ENCODE measurements around the gene SH3D19. TPM values are rescaled to one million over a fixed set of nuclear protein-coding genes. Genes with fewer than 3 reads are reported as not detected.
"Not testable (repeated sequence)": the region's sequence is repeated elsewhere in the genome, so short reads cannot be mapped to it uniquely, and the experiment has no call there.

SH3D19 gene
- total and polyA plus RNA-seq, 3 donors from 2014 or later: 40.6 to 58.6 (median 49.9) TPM

GRCh38 chr4:151139814-151140213 lies 185.6 kb downstream of the SH3D19 start:
- Histone ChIP-seq H3K36me3 (ENCODE audit: low read depth, missing control alignments) (no peaks in the 10 kb centered on the region), H3K27ac (peak overlapping the region; percentile 39 to 60), H3K9me3 (no peaks in the 10 kb centered on the region), H3K27me3 (no peaks in the 10 kb centered on the region), H3K4me1 (peaks cover 8% of the 10 kb centered on the region), H3K4me3 (no peak overlapping the region)
- no peak for DNase-seq
- no peak for TF ChIP-seq POLR2A (IDR thresholded peaks at IDR 0.05)
- TF ChIP-seq CTCF (IDR thresholded peaks at IDR 0.05): no peak
- intact Hi-C loops (cut with DNase I; ENCODE audit: low total_unique reads): no loop called here
- WGBS, 2 donors: 26 to 53% methylated on average over 1 of the region's 1 CpG

GRCh38 chr4:151136048-151136447 lies 189.4 kb downstream of the SH3D19 start:
- H3K27me3 ChIP-seq; H3K36me3 ChIP-seq (ENCODE audit: low read depth, missing control alignments); H3K27ac ChIP-seq; H3K4me3 ChIP-seq; DNase-seq; H3K4me1 ChIP-seq; intact Hi-C loops (cut with DNase I; ENCODE audit: low total_unique reads); H3K9me3 ChIP-seq: not testable (repeated sequence)
- WGBS, 2 donors: 94 to 97% methylated on average over 3 of the region's 3 CpGs

- Histone ChIP-seq H3K36me3 (ENCODE audit: low read depth, missing control alignments) (no peaks in the 10 kb centered on the region), H3K4me3 (no peak overlapping the region), H3K9me3 (no peaks in the 10 kb centered on the region), H3K27ac (no peak overlapping the region), H3K4me1 (no peaks in the 10 kb centered on the region), H3K27me3 (no peaks in the 10 kb centered on the region)
- 51 to 57% methylated on average over 5 of the region's 5 CpGs for WGBS, 2 donors
- no peak for DNase-seq
- TF ChIP-seq POLR2A (IDR thresholded peaks at IDR 0.05) (no peak), CTCF (IDR thresholded peaks at IDR 0.05) (no peak)
- intact Hi-C loops (cut with DNase I; ENCODE audit: low total_unique reads): no loop called here
Measured at GRCh38 chr4:151133311-151133710, 192.1 kb downstream of the SH3D19 start.

GRCh38 chr4:151129796-151130195 lies 195.6 kb downstream of the SH3D19 start:
- no peaks in the 10 kb centered on the region for H3K36me3 ChIP-seq (ENCODE audit: low read depth, missing control alignments)
- WGBS, 2 donors: 84 to 90% methylated on average over 1 of the region's 1 CpG

GRCh38 chr4:151117371-151117962 lies 207.9 kb downstream of the SH3D19 start:
- no peak for TF ChIP-seq POLR2A (IDR thresholded peaks at IDR 0.05)
- peak; percentile 62 to 71 (median 65) for TF ChIP-seq CTCF (IDR thresholded peaks at IDR 0.05)
- no peak overlapping the region for H3K27ac ChIP-seq
- H3K4me1 ChIP-seq: no peaks in the 10 kb centered on the region
- no peaks in the 10 kb centered on the region for H3K36me3 ChIP-seq (ENCODE audit: low read depth, missing control alignments)
- 39 to 46% methylated on average over 13 to 14 of the region's 14 CpGs for WGBS, 2 donors
- H3K9me3 ChIP-seq: no peaks in the 10 kb centered on the region
- DNase-seq: peak; percentile 84
- intact Hi-C loops (cut with DNase I; ENCODE audit: low total_unique reads): loop anchor here (10.0 kb wide), 1 partner anchor 237 kb away; no protein-coding TSS in a partner anchor
- no peak overlapping the region for H3K4me3 ChIP-seq
- H3K27me3 ChIP-seq: no peaks in the 10 kb centered on the region

More at GRCh38 chr4:151129796-151130195, 195.6 kb downstream of the SH3D19 start:
- no peaks in the 10 kb centered on the region for H3K27me3 ChIP-seq
- H3K4me1 ChIP-seq: no peaks in the 10 kb centered on the region
- H3K4me3 ChIP-seq: no peak overlapping the region
- H3K9me3 ChIP-seq: no peaks in the 10 kb centered on the region
- DNase-seq: no peak
- intact Hi-C loops (cut with DNase I; ENCODE audit: low total_unique reads): no loop called here
- TF ChIP-seq POLR2A (IDR thresholded peaks at IDR 0.05) (no peak), CTCF (IDR thresholded peaks at IDR 0.05) (no peak)
- H3K27ac ChIP-seq: no peak overlapping the region

Data from testis (tissue), 3 donors.